Aorta (tissue), 5 donors: Measurements from ENCODE around the gene FARP2. TPM values are rescaled to one million over a fixed set of nuclear protein-coding genes. Genes with fewer than 3 reads are reported as not detected.
A peak's percentile ranks its signal among the peaks of the same experiment; 100 is the strongest.

Experiments used
- ATAC-seq: fragments of 200-7000 bp; cut with Tn5 transposase; one replicate; pipeline ENCODE4 v1.9.1; 2022; ENCODE audit warnings: moderate library complexity; ENCODE audit not compliant: low FRiP score
- DNase-seq, 2 donors: peaks; one replicate each; pipeline ENCODE4 v3.0.0-alpha.2; 2020
- H3K27ac ChIP-seq, 2 donors: one replicate each; pipeline ENCODE4 v1.5.1; 2013; ENCODE audit warnings: low read length in 2 of 2, mild to moderate bottlenecking in 2 of 2, moderate library complexity in 2 of 2, control low read depth in 1 of 2, inconsistent platforms in 1 of 2, low read depth in 1 of 2
- H3K27me3 ChIP-seq, 2 donors: one replicate each; pipeline ENCODE4 v1.6.1; 2013; ENCODE audit warnings: control low read depth in 1 of 2, low read length in 1 of 2, mild to moderate bottlenecking in 1 of 2, moderate library complexity in 1 of 2; ENCODE audit not compliant: insufficient read depth in 2 of 2, control insufficient read depth in 1 of 2
- H3K36me3 ChIP-seq, 2 donors: one replicate each; pipeline ENCODE4 v1.6.1; 2013; ENCODE audit warnings: control low read depth in 1 of 2, low read length in 1 of 2, mild to moderate bottlenecking in 1 of 2; ENCODE audit not compliant: insufficient read depth in 2 of 2, control insufficient read depth in 1 of 2
- H3K4me1 ChIP-seq, 2 donors: one replicate each; pipeline ENCODE4 v1.6.1; 2013; ENCODE audit warnings: low read length in 2 of 2, control low read depth in 1 of 2, mild to moderate bottlenecking in 1 of 2, moderate library complexity in 1 of 2; ENCODE audit not compliant: insufficient read depth in 2 of 2, control insufficient read depth in 1 of 2
- H3K4me3 ChIP-seq, 2 donors: one replicate each; pipeline ENCODE4 v1.5.1; 2013; ENCODE audit warnings: low read length in 2 of 2, control low read depth in 1 of 2, mild to moderate bottlenecking in 1 of 2
- H3K9me3 ChIP-seq: one replicate; pipeline ENCODE4 v1.6.1; 2013; ENCODE audit warnings: mild to moderate bottlenecking, low read length; ENCODE audit not compliant: control insufficient read depth
- WGBS, 2 donors: extraction: QIAGEN DNeasy Blood & Tissue Kit; methylation state at CpG; one replicate each; pipeline ENCODE4 v1.1.7; 2013; 5-methylcytosine and 5-hydroxymethylcytosine counted together
- intact Hi-C, 2 donors: fragments of 100-400 bp; cut with DNase I; formaldehyde crosslinking; loops; one replicate each; pipeline versions ENCODE4 v1.14.2 to v1.15.0; 2022
- polyA plus RNA-seq, 2 donors: library from polyadenylated mRNA; stranded (reverse); fragments of 200-250 nt; gene quantifications; one replicate each; pipeline ENCODE4 v1.2.3, GENCODE V29; 2013
- total RNA-seq, 2 donors: library from RNA; stranded (reverse); fragmentation: NEBNext Ultra II Directional; extraction: Animal tissue kit (Norgen Biotek cat#: 25700); gene quantifications; one replicate each; pipeline ENCODE4 v1.2.1, GENCODE V29; 2021
- donor health status: healthy with polysubstance abuse.
- donor health status: Bipolar disorder and iron deficiency.
- donor health status: DM: no; HTN: no; CAD: no.
- donor health status: DM: no; HTN: no; CAD: no.
- donor health status: DM: yes; HTN: yes; CAD: no.

The FARP2 gene
- total and polyA plus RNA-seq, 4 donors = 16.4 to 64.4 (median 48.7) TPM

- no peak for ATAC-seq
These were observed 112.3 kb downstream of the FARP2 start for GRCh38 chr2:241468476-241468781.

GRCh38 chr2:241469746-241470145 lies 113.7 kb downstream of the FARP2 start:
- peaks cover 0 to 2% of the 10 kb centered on the region in 2 donors for H3K36me3 ChIP-seq
- DNase-seq = no peak
- no peak overlapping the region for H3K4me3 ChIP-seq
- no peaks in the 10 kb centered on the region for H3K9me3 ChIP-seq
- 93 to 100% methylated on average over 2 of the region's 2 CpGs for WGBS, 2 donors
- H3K4me1 ChIP-seq = no peaks in the 10 kb centered on the region
- intact Hi-C loops = no loop called here
- H3K27me3 ChIP-seq = no peaks in the 10 kb centered on the region
- H3K27ac ChIP-seq = no peak overlapping the region
- no peak for ATAC-seq

More at GRCh38 chr2:241468476-241468781, 112.3 kb downstream of the FARP2 start:
- H3K27ac ChIP-seq = no peak overlapping the region
- intact Hi-C loops = no loop called here
- no peak overlapping the region for H3K4me3 ChIP-seq
- H3K4me1 ChIP-seq = no peaks in the 10 kb centered on the region
- DNase-seq = peak in 1 of 2 donors; percentile 68
- 91 to 94% methylated on average over 2 of the region's 2 CpGs for WGBS, 2 donors
- peaks cover 0 to 2% of the 10 kb centered on the region in 2 donors for H3K36me3 ChIP-seq
- no peaks in the 10 kb centered on the region for H3K9me3 ChIP-seq
- no peaks in the 10 kb centered on the region for H3K27me3 ChIP-seq

- H3K4me1 ChIP-seq = no peaks in the 10 kb centered on the region
- peak in 1 of 2 donors; percentile 15 for DNase-seq
- H3K4me3 ChIP-seq = no peak overlapping the region
- ATAC-seq = no peak
- peak overlapping the region in 1 of 2 donors; percentile 4 for H3K27ac ChIP-seq
- 84 to 93% methylated on average over 3 of the region's 3 CpGs for WGBS, 2 donors
- no peaks in the 10 kb centered on the region for H3K9me3 ChIP-seq
- peaks cover 0 to 4% of the 10 kb centered on the region in 2 donors for H3K36me3 ChIP-seq
- no peaks in the 10 kb centered on the region for H3K27me3 ChIP-seq
- intact Hi-C loops = no loop called here
These were observed 117.3 kb downstream of the FARP2 start for GRCh38 chr2:241473399-241473798.

- H3K27me3 ChIP-seq = no peaks in the 10 kb centered on the region
- DNase-seq = peak in 1 of 2 donors; percentile 46
- no peak for ATAC-seq
- no peaks in the 10 kb centered on the region for H3K9me3 ChIP-seq
- 95 to 96% methylated on average over 3 of the region's 3 CpGs for WGBS, 2 donors
- H3K4me1 ChIP-seq = no peaks in the 10 kb centered on the region
- no peak overlapping the region for H3K27ac ChIP-seq
- H3K36me3 ChIP-seq = peaks cover 0 to 4% of the 10 kb centered on the region in 2 donors
- intact Hi-C loops = no loop called here
- no peak overlapping the region for H3K4me3 ChIP-seq
These were observed 119.2 kb downstream of the FARP2 start for GRCh38 chr2:241475267-241475666.

DNA sequence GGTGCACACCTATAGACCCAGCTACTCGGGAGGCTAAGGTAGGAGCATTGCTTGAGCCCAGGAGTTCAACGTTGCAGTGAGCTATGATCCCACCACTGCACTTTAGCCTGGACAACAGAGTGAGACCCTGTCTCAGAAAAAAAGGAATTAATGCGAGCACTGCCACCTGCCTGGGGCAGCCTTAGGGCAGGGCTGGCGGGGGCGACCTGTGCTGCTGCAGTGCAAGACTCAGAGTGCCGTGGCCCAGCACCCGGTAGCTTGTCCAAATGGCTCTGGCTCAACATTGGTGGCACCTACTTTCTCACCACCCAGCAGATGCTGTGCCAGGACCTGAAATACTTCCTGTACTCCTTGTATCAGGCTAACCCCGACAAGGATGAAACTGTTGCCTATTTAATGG lies 122.1 kb downstream of the FARP2 start:
- Histone ChIP-seq H3K27me3 (no peaks in the 10 kb centered on the region), H3K4me1 (no peaks in the 10 kb centered on the region), H3K9me3 (no peaks in the 10 kb centered on the region), H3K27ac (no peak overlapping the region), H3K4me3 (no peak overlapping the region), H3K36me3 (peaks cover 0 to 4% of the 10 kb centered on the region in 2 donors)
- 90 to 94% methylated on average over 8 of the region's 8 CpGs for WGBS, 2 donors
- DNase-seq = no peak
- intact Hi-C loops = no loop called here
- ATAC-seq = no peak

DNA sequence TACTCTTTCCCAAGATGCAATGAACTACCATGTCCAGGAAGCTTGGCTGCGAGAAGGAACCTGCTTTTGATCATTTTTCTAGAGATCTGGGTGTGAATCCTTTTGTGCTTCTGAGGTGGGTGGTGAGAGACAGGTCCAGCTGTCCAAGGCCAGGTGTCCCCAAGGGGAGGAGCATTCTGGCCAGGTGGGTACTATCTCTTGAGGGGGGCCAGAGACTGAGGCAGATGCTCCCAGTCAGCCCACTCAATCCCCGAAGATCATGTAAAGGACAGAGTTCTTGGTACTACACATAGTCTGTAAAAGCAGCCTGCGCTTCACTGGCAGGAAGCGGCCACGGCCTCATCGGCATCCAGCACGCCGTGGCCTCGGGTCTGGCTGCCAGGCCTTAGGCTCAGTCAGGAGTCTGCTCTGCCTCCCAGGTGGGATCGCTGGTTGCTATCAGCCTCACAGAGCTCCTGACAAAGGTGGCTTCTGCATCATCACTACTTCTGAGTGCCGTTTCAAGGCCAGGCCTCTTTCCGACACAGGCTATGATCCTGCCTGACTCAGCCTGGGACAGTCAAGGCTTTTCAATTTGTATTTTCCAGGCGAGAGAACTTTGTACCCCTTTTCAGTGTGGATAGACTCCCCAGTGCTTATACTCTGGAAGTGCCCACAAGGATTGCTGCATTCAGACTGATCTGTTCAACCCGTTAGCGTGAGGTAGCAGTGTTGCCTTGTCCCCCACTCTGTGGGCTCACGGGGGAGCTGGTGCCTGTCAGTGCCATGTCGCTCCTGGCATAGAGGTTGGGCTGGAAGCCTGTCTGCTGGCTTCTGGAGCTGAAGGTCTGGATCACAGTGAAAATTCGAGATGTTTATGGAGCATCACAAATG lies 123.2 kb downstream of the FARP2 start:
- WGBS, 2 donors = 90 to 91% methylated on average over 18 of the region's 18 CpGs
- Histone ChIP-seq H3K27ac (no peak overlapping the region), H3K4me3 (no peak overlapping the region), H3K27me3 (no peaks in the 10 kb centered on the region), H3K4me1 (no peaks in the 10 kb centered on the region), H3K36me3 (peaks cover 0 to 4% of the 10 kb centered on the region in 2 donors), H3K9me3 (no peaks in the 10 kb centered on the region)
- intact Hi-C loops = no loop called here
- ATAC-seq (no peak), DNase-seq (no peak)

DNA sequence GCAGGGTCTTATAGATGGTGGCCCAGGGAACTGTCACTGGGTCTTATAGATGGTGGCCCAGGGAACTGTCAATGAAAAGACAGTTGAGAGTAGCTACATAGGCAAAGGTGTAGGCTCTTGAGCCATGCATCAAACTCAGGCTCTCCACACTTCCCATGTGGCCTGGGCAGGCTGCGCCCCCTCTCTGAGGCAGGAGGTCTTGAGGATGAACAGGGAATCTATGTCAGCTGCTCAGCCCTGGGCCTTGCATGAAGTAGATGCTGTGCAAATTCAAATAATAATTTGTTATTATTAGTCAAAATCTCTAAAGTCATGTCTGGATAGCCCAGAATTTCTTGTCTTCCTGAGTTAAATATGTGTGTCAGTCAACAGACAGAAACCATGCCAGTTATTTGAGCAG lies 125.6 kb downstream of the FARP2 start:
- ATAC-seq = no peak
- no peaks in the 10 kb centered on the region for H3K4me1 ChIP-seq
- intact Hi-C loops = no loop called here
- H3K4me3 ChIP-seq = no peak overlapping the region
- 94 to 100% methylated on average over 1 of the region's 1 CpG for WGBS, 2 donors
- H3K27ac ChIP-seq = no peak overlapping the region
- DNase-seq = no peak
- H3K36me3 ChIP-seq = peaks cover 0 to 2% of the 10 kb centered on the region in 2 donors
- no peaks in the 10 kb centered on the region for H3K9me3 ChIP-seq
- H3K27me3 ChIP-seq = no peaks in the 10 kb centered on the region

- no peak overlapping the region for H3K4me3 ChIP-seq
- no peaks in the 10 kb centered on the region for H3K27me3 ChIP-seq
- 76 to 81% methylated on average over 20 of the region's 20 CpGs for WGBS, 2 donors
- DNase-seq (no peak), ATAC-seq (no peak)
- H3K27ac ChIP-seq = no peak overlapping the region
- H3K9me3 ChIP-seq = no peaks in the 10 kb centered on the region
- intact Hi-C loops = no loop called here
- no peaks in the 10 kb centered on the region for H3K4me1 ChIP-seq
- H3K36me3 ChIP-seq = peaks cover 0 to 2% of the 10 kb centered on the region in 2 donors
These were observed 126.3 kb downstream of the FARP2 start for GRCh38 chr2:241482126-241482955.
